GM12874 (cell line): ENCODE measurements around the gene TEX261.

Experiments used
- TF ChIP-seq, protein P1 (sequence below): IDR thresholded peaks from 2 replicates; pipeline ENCODE4 v1.5.1; 2011; ENCODE audit warnings: low read depth, mild to moderate bottlenecking, control low read depth, low read length, moderate library complexity; ENCODE audit not compliant: insufficient read depth

TEX261 gene

GRCh38 chr2:70991742-70992141, 2.9 kb downstream of the TEX261 start:
- TF ChIP-seq, protein P1, sequence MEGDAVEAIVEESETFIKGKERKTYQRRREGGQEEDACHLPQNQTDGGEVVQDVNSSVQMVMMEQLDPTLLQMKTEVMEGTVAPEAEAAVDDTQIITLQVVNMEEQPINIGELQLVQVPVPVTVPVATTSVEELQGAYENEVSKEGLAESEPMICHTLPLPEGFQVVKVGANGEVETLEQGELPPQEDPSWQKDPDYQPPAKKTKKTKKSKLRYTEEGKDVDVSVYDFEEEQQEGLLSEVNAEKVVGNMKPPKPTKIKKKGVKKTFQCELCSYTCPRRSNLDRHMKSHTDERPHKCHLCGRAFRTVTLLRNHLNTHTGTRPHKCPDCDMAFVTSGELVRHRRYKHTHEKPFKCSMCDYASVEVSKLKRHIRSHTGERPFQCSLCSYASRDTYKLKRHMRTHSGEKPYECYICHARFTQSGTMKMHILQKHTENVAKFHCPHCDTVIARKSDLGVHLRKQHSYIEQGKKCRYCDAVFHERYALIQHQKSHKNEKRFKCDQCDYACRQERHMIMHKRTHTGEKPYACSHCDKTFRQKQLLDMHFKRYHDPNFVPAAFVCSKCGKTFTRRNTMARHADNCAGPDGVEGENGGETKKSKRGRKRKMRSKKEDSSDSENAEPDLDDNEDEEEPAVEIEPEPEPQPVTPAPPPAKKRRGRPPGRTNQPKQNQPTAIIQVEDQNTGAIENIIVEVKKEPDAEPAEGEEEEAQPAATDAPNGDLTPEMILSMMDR = no peak

- TF ChIP-seq, protein P1 = no peak
Measured at GRCh38 chr2:70991142-70991541, 3.5 kb downstream of the TEX261 start.

DNA sequence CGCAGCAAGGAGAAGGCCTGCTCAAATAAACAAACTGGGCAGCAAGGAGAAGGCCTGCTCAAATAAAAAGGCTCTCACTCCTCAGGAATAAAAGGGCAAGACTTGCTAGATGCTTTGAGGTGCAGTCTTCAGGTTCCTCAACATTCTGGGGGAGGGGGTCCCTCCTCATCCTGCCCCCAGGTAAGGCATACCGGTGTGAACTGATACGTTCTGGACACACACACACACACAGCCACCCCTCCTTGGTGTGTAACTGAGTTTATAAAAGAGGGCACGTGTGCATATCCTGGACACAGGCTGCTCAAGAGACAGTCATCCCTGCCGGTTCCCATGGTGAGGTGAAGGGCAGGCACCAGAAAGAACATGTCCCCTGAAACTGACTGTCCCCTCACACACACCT, 4.5 kb downstream of the TEX261 start:
- TF ChIP-seq, protein P1 = no peak

DNA sequence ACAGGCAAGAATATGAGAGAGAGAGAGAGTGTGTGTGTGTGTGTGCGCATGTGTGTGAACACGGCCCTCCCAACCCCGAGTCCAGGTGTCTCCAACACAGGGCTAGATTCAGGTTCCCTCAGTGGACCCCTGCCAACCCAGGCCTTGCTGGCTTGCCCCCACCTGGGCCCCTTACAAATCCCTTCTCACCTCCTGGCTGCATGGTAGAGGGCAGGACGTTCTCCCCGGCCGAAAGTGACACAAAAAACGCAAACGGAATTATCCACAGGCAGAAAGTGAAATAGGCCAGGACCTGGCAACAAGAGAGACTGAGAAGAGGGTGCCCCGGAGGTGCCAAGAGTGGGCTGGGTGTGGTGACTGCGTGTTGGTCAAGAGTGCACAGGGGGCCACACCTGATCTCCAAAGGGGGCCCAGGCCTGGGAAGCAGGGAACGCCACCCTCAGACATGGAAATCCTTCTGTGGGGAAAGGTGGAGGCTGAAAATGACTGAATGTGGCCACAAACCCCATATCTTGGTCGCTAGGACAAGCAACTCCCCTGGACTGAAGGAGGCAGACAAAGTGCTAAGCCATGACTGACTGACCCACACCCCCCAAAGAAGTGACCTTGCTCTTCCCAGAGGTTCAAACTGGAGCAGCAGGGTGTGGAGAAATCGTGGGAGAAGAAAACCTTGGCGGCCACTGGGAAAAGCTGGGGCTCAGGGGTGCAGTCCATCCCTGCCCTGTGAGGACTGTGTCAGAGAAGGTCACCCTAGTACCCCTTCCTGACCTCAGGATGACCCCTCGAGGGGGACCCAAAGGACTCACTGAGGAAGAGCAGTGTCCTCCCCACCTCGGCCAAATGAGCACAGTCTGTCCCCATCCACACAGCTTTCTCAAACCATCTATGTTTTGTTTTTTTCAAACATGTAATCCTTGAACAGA, 5.7 kb downstream of the TEX261 start:
- TF ChIP-seq, protein P1 = no peak

DNA sequence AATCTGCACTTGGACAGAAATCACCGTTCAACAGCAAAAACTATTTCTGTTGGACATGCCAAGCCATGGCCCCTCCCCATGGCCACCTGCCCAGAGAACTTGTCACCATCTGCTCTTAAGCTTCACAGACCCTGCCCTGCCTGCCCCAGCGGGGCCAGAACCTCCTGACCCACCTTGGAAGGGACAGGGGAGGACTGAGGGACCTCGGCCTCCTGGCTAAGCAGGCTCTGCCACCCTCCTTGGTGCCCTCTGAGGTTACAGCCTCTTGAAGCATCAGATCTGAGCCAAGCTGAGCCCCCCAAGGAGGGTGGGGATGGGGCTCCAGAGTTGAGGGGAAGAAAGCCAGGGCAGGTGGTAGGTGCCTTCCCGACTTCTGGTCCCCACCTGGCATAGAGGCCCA, 6.5 kb downstream of the TEX261 start:
- TF ChIP-seq, protein P1 = no peak

DNA sequence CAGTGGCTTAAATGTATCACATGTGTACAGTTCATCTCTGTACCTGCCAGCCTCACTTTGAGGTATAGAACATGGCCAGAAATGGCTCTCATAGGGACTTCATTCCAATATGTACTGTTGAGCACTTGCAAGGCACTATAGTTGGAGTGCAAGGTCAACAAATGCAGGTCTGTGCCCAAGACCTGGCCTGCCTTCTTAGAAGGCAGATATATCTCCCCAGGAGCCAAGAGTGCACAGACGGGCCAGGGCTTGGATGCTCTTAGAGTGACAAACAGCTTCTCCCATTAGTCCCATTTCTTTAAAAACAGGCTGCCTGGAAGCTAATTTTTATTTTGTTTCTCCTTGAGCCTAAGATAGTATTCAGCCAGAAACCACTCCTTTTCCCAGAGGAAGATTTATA, 7.3 kb downstream of the TEX261 start:
- TF ChIP-seq, protein P1 = no peak

GRCh38 chr2:70986499-70987189, 8.0 kb downstream of the TEX261 start:
- TF ChIP-seq, protein P1 = no peak
